ENCODE results near the gene GRM4. TPM values are rescaled to one million over a fixed set of nuclear protein-coding genes. Genes with fewer than 3 reads are reported as not detected.

Gene GRM4
- total and polyA plus RNA-seq, 10 donors, result 0.02 to 0.26 (median 0.09) TPM; not detected in 3

- TF ChIP-seq POLR2A (IDR thresholded peaks at IDR 0.05) (no peak), POLR2AphosphoS5 (IDR thresholded peaks at IDR 0.05) (no peak), CTCF (IDR thresholded peaks at IDR 0.05 in 8 of 11, conservative IDR thresholded peaks at IDR 0.05 in 3 of 11) (no peak)
- H3K27me3 ChIP-seq (replicated peaks in 1 of 7), result peaks cover 0 to 93% (median 62%) of the 10 kb centered on the region in 7 donors
These were observed 2.2 kb upstream of the GRM4 start for GRCh38 chr6:34147906-34148630.

GRCh38 chr6:34146801-34147592 is 1.1 kb upstream of the GRM4 start:
- peak; percentile 62 for DNase-seq

More at GRCh38 chr6:34147906-34148630, 2.2 kb upstream of the GRM4 start:
- Histone ChIP-seq H3K36me3 (no peaks in the 10 kb centered on the region), H3K4me3 (no peak overlapping the region), H3K4me1 (peaks cover 17 to 31% (median 29%) of the 10 kb centered on the region in 6 donors), H3K27ac (no peak overlapping the region), H3K9me3 (no peaks in the 10 kb centered on the region)
- peak; percentile 35 for DNase-seq
- intact Hi-C loops (cut with DNase I; ENCODE audit: low total_unique reads), result no loop called here
- WGBS, 5 donors, result 65 to 76% (median 71%) methylated on average over 7 to 13 of the region's 13 CpGs

GRCh38 chr6:34145161-34146020 is 496 bp downstream of the GRM4 start:
- TF ChIP-seq POLR2AphosphoS5 (IDR thresholded peaks at IDR 0.05), result no peak
- no peak for TF ChIP-seq CTCF (IDR thresholded peaks at IDR 0.05 in 8 of 11, conservative IDR thresholded peaks at IDR 0.05 in 3 of 11)
- TF ChIP-seq POLR2A (IDR thresholded peaks at IDR 0.05), result no peak
- WGBS, 5 donors, result 0 to 2% (median 1%) methylated on average over 47 to 100 of the region's 100 CpGs
- peaks cover 8 to 93% (median 63%) of the 10 kb centered on the region in 7 donors for H3K27me3 ChIP-seq (replicated peaks in 1 of 7)

More at GRCh38 chr6:34146801-34147592, 1.1 kb upstream of the GRM4 start:
- Histone ChIP-seq H3K36me3 (no peaks in the 10 kb centered on the region), H3K27me3 (replicated peaks in 1 of 7) (peaks cover 6 to 93% (median 62%) of the 10 kb centered on the region in 7 donors), H3K4me1 (peaks cover 17 to 41% (median 34%) of the 10 kb centered on the region in 6 donors), H3K4me3 (no peak overlapping the region), H3K27ac (no peak overlapping the region), H3K9me3 (no peaks in the 10 kb centered on the region)
- intact Hi-C loops (cut with DNase I; ENCODE audit: low total_unique reads), result no loop called here
- TF ChIP-seq CTCF (IDR thresholded peaks at IDR 0.05 in 8 of 11, conservative IDR thresholded peaks at IDR 0.05 in 3 of 11) (no peak), POLR2A (IDR thresholded peaks at IDR 0.05) (no peak), POLR2AphosphoS5 (IDR thresholded peaks at IDR 0.05) (no peak)
- 71 to 85% (median 79%) methylated on average over 9 to 10 of the region's 10 CpGs for WGBS, 5 donors

More at GRCh38 chr6:34145161-34146020, 496 bp downstream of the GRM4 start:
- H3K9me3 ChIP-seq, result no peaks in the 10 kb centered on the region
- peak overlapping the region; percentile 6 to 67 (median 38) for H3K4me3 ChIP-seq
- no peak overlapping the region for H3K27ac ChIP-seq
- no peaks in the 10 kb centered on the region for H3K36me3 ChIP-seq
- H3K4me1 ChIP-seq, result peaks cover 17 to 42% (median 34%) of the 10 kb centered on the region in 6 donors
- intact Hi-C loops (cut with DNase I; ENCODE audit: low total_unique reads), result no loop called here
- peak; percentile 80 for DNase-seq
